HepG2 (cell line): ENCODE measurements around the gene MAP3K9. TPM values are rescaled to one million over a fixed set of nuclear protein-coding genes. Genes with fewer than 3 reads are reported as not detected.

Experiments
- ATAC-seq: fragments of 200-7000 bp; cut with Tn5 transposase; 3 replicates; pipeline ENCODE4 v1.9.1; 2020; ENCODE audit warnings: mild to moderate bottlenecking, moderate library complexity
- BruUV-seq: library from RNA; stranded (reverse); fragments of 400-500 nt; replicated peaks from 2 replicates; lab custom pipeline; 2021; lab: Mats Ljungman, UMichigan
- CTCF ChIA-PET: fragments of 300-600 bp; formaldehyde crosslinking; extraction: SDS; loops from one replicate; lab custom pipeline; 2021; ENCODE audit warnings: low total read pairs, inconsistent platforms, low intra/inter-chr PET ratio; lab: Yijun Ruan, JAX
- POLR2A ChIA-PET: fragments of 350-600 bp; sonication (Branson Sonifier 250); formaldehyde crosslinking; loops from one replicate; lab custom pipeline; 2020; ENCODE audit warnings: antibody characterized with exemption, inconsistent platforms; lab: Yijun Ruan, JAX
- DNase-seq: peaks from one replicate; pipeline ENCODE4 v3.0.0-alpha.2; 2015; ENCODE audit warnings: low spot score
- FAIRE-seq: peaks from 3 replicates; lab custom pipeline; 2011; peaks lifted over from hg19 to GRCh38; lab: Jason Lieb, UNC
- H2AFZ ChIP-seq: one replicate; pipeline ENCODE4 v1.6.1; 2011; ENCODE audit warnings: low read length, inconsistent platforms
- H3K27ac ChIP-seq: fragments of 300-600 bp; 3 replicates; pipeline ENCODE4 v1.8.0; 2011; ENCODE audit warnings: mixed run types, mild to moderate bottlenecking, mixed read lengths, low read length, inconsistent platforms; ENCODE audit not compliant: insufficient read depth; ENCODE audit errors: extremely low read length
- H3K27me3 ChIP-seq, 2 experiments: fragments of 200-600 bp in 1 of 2; 2 replicates in 1 of 2; 3 replicates in 1 of 2; pipeline versions ENCODE4 v1.6.0 to v1.8.0; 2011; ENCODE audit warnings: low read length in 2 of 2, mild to moderate bottlenecking in 2 of 2, moderate library complexity in 2 of 2, inconsistent platforms in 1 of 2; ENCODE audit not compliant: insufficient read depth in 2 of 2, control insufficient read depth in 1 of 2
- H3K36me3 ChIP-seq, 2 experiments: fragments of 200-600 bp in 1 of 2; replicated peaks in 1 of 2; 2 replicates in 1 of 2; 3 replicates in 1 of 2; pipeline versions ENCODE4 v1.5.1 to v1.8.0; 2011; ENCODE audit warnings: low read length in 2 of 2, inconsistent platforms in 1 of 2; ENCODE audit not compliant: insufficient read depth in 2 of 2, control insufficient read depth in 1 of 2
- H3K4me1 ChIP-seq: 2 replicates; pipeline ENCODE4 v1.5.1; 2012; ENCODE audit warnings: low read length, inconsistent platforms; ENCODE audit not compliant: insufficient read depth
- H3K4me2 ChIP-seq: 2 replicates; pipeline ENCODE4 v1.6.0; 2011; ENCODE audit warnings: low read depth, low read length, inconsistent platforms
- H3K4me3 ChIP-seq, 3 experiments: fragments of 200-600 bp in 1 of 3; sonication (generic), shearing (Covaris generic) in 1 of 3; replicated peaks in 1 of 3; 2 replicates each; pipeline ENCODE4 v1.5.1; 2011 to 2016; ENCODE audit warnings: low read length in 3 of 3, inconsistent platforms in 2 of 3, low read depth in 2 of 3, mild to moderate bottlenecking in 2 of 3, control low read depth in 1 of 3, mixed read lengths in 1 of 3; ENCODE audit not compliant: insufficient read depth in 1 of 3
- H3K79me2 ChIP-seq: one replicate; pipeline ENCODE4 v1.6.1; 2011; ENCODE audit warnings: low read length, inconsistent platforms; ENCODE audit not compliant: insufficient read depth
- H3K9ac ChIP-seq: 2 replicates; pipeline ENCODE4 v1.6.0; 2011; ENCODE audit warnings: mild to moderate bottlenecking, low read depth, low read length, inconsistent platforms; ENCODE audit not compliant: insufficient read depth
- H3K9me3 ChIP-seq: 2 replicates; pipeline ENCODE4 v1.5.1; 2012; ENCODE audit warnings: mild to moderate bottlenecking, low read length
- H4K20me1 ChIP-seq: 2 replicates; pipeline ENCODE4 v1.6.0; 2011; ENCODE audit warnings: inconsistent platforms, mild to moderate bottlenecking, low read length, moderate library complexity; ENCODE audit not compliant: insufficient read depth
- AGO2 ChIP-seq: fragments of 200-400 bp; formaldehyde crosslinking; optimal IDR thresholded peaks from 2 replicates; pipeline ENCODE3; 2017; ENCODE audit warnings: mild to moderate bottlenecking, low read depth, low read length, moderate library complexity
- BCL6 ChIP-seq: IDR thresholded peaks from 2 replicates; pipeline ENCODE4 v1.6.1; 2016; ENCODE audit warnings: missing genetic modification reagents, missing compliant biosample characterization
- GZF1 ChIP-seq: sonication (generic); formaldehyde crosslinking; IDR thresholded peaks from 2 replicates; pipeline ENCODE4 v1.5.1; 2020; ENCODE audit warnings: mild to moderate bottlenecking, missing genetic modification reagents
- HOXD1 ChIP-seq: sonication (generic); formaldehyde crosslinking; IDR thresholded peaks from 2 replicates; pipeline ENCODE4 v1.5.0; 2020; ENCODE audit warnings: missing genetic modification reagents
- RBFOX2 ChIP-seq: fragments of 200-400 bp; formaldehyde crosslinking; IDR thresholded peaks from 2 replicates; pipeline ENCODE4 v1.6.1; 2017; ENCODE audit warnings: low read depth, mild to moderate bottlenecking, low read length
- SMAD1 ChIP-seq: sonication (generic); formaldehyde crosslinking; IDR thresholded peaks from 2 replicates; pipeline ENCODE4 v1.4.0; 2020; ENCODE audit warnings: missing genetic modification reagents, low read depth, mild to moderate bottlenecking, borderline replicate concordance
- ZBTB42 ChIP-seq: sonication (generic); formaldehyde crosslinking; IDR thresholded peaks from 2 replicates; pipeline ENCODE4 v1.5.0; 2020; ENCODE audit warnings: mild to moderate bottlenecking, missing genetic modification reagents
- ZNF546 ChIP-seq: sonication (generic); formaldehyde crosslinking; conservative IDR thresholded peaks from 2 replicates; pipeline ENCODE4 v1.8.1; 2023; ENCODE audit warnings: mild to moderate bottlenecking, missing genetic modification reagents
- WGBS: methylation state at CpG from one replicate; pipeline ENCODE4 v1.1.6; 2017; ENCODE audit warnings: low lambda C conversion rate; 5-methylcytosine and 5-hydroxymethylcytosine counted together
- in situ Hi-C: cut with HindIII; loops from 2 replicates; pipeline ENCODE4 v1.10.0; 2017; ENCODE audit warnings: low pct_unique_long_range_greater_than_20kb; ENCODE audit not compliant: extremely low pct_ligation_motif_present
- intact Hi-C: fragments of 100-400 bp; cut with micrococcal nuclease; formaldehyde crosslinking; loops from one replicate; pipeline ENCODE4 v1.10.0; 2022; ENCODE audit not compliant: unreplicated experiment
- polyA plus RNA-seq, 8 experiments: library from polyadenylated mRNA; depleted of rRNA in 3 of 8; stranded (reverse) in 7 of 8; unstranded in 1 of 8; fragments of >200 nt; fragmentation: Illumina TruSeq in 4 of 8; extraction: Trizol in 4 of 8; gene quantifications; 2 replicates each; pipeline versions ENCODE4 v1.2.1 to v1.2.3, GENCODE V29; 2011 to 2016; ENCODE audit warnings: low read depth in 4 of 8, missing spikeins in 1 of 8, mixed read lengths in 1 of 8; ENCODE audit not compliant: insufficient read depth in 1 of 8
- total RNA-seq, 5 experiments: library from RNA; depleted of rRNA; stranded (reverse); fragments of >200 nt; fragmentation: Illumina TruSeq; extraction: Trizol; gene quantifications; 2 replicates each; pipeline ENCODE4 v1.2.3, GENCODE V29; 2016; ENCODE audit warnings: low read depth in 1 of 5

The MAP3K9 gene
- total and polyA plus RNA-seq, 2 of the 13 experiments (the other 11 are each of a cell fraction or from before 2014, with no cell fraction given), result 4.3 to 4.5 TPM

GRCh38 chr14:70723276-70723675 is 86.0 kb downstream of the MAP3K9 start:
- no peak overlapping the region for H3K4me2 ChIP-seq
- no peaks in the 10 kb centered on the region for H4K20me1 ChIP-seq
- peaks cover 37% of the 10 kb centered on the region for H3K4me1 ChIP-seq
- FAIRE-seq (no peak), ATAC-seq (no peak; the same call in 1 of the 3 replicates), DNase-seq (no peak)
- no peaks in the 10 kb centered on the region for H3K9me3 ChIP-seq
- no peak overlapping the region for H3K9ac ChIP-seq
- ChIA-PET CTCF (no interaction called here), POLR2A (no interaction called here)
- in situ Hi-C loops, result no loop called here
- H3K79me2 ChIP-seq, result no peaks in the 10 kb centered on the region
- H3K27me3 ChIP-seq, result no peaks in the 10 kb centered on the region
- H2AFZ ChIP-seq, result no peak overlapping the region
- 63% methylated on average over 5 of the region's 5 CpGs for WGBS
- intact Hi-C loops, result no loop called here
- no peak for TF ChIP-seq RBFOX2
- no peak for TF ChIP-seq GZF1 (CRISPR knock-in tag)
- TF ChIP-seq ZBTB42, result no peak
- TF ChIP-seq ZNF546 (CRISPR knock-in tag), result no peak
- no peak for TF ChIP-seq SMAD1 (CRISPR knock-in tag)
- no peak for TF ChIP-seq HOXD1 (CRISPR knock-in tag)
- no peak overlapping the region for H3K27ac ChIP-seq
- no peak overlapping the region for H3K4me3 ChIP-seq
- BruUV-seq, result no TSS peak
- H3K36me3 ChIP-seq, result no peaks in the 10 kb centered on the region

GRCh38 chr14:70722418-70722817 is 86.9 kb downstream of the MAP3K9 start:
- Histone ChIP-seq H3K9ac (no peak overlapping the region), H3K4me1 (peaks cover 37% of the 10 kb centered on the region), H3K27me3 (no peaks in the 10 kb centered on the region), H3K4me3 (no peak overlapping the region), H4K20me1 (no peaks in the 10 kb centered on the region), H3K27ac (no peak overlapping the region), H3K36me3 (no peaks in the 10 kb centered on the region), H3K79me2 (no peaks in the 10 kb centered on the region), H3K9me3 (no peaks in the 10 kb centered on the region), H3K4me2 (no peak overlapping the region), H2AFZ (no peak overlapping the region)
- ChIA-PET CTCF (no interaction called here), POLR2A (no interaction called here)
- intact Hi-C loops, result no loop called here
- 7% methylated on average over 3 of the region's 3 CpGs for WGBS
- TF ChIP-seq AGO2, result no peak
- TF ChIP-seq BCL6, result peak; percentile 70
- DNase-seq, result no peak
- in situ Hi-C loops, result no loop called here
- no TSS peak for BruUV-seq
- no peak for FAIRE-seq
- peak; percentile 66 for ATAC-seq
